A673 (cell line): ENCODE data around the gene DDHD1. TPM values are rescaled to one million over a fixed set of nuclear protein-coding genes. Genes with fewer than 3 reads are reported as not detected.
A peak's percentile ranks its signal among the peaks of the same experiment; 100 is the strongest.

Source experiments
- BruUV-seq: library from RNA; stranded (reverse); fragments of 400-500 nt; replicated peaks from 2 replicates; lab custom pipeline; 2021; lab: Mats Ljungman, UMichigan
- CTCF ChIA-PET: fragments of 300-600 bp; sonication (Branson Sonifier 250); formaldehyde crosslinking; loops from one replicate; lab custom pipeline; 2022; ENCODE audit warnings: antibody characterized with exemption; lab: Charles Lee
- POLR2A ChIA-PET: fragments of 300-600 bp; sonication (Branson Sonifier 250); formaldehyde crosslinking; loops from one replicate; lab custom pipeline; 2022; ENCODE audit warnings: antibody characterized with exemption; ENCODE audit not compliant: low non-redundant PET; lab: Charles Lee
- DNase-seq: peaks from one replicate; pipeline ENCODE4 v3.0.0-alpha.2; 2015; ENCODE audit warnings: low spot score
- H3K27ac ChIP-seq: fragments of 200-600 bp; sonication (generic); 2 replicates; pipeline ENCODE4 v1.5.1; 2016; ENCODE audit warnings: mixed run types, low read depth, mild to moderate bottlenecking, mixed read lengths, antibody characterized with exemption, low read length; ENCODE audit not compliant: poor library complexity, severe bottlenecking
- H3K27me3 ChIP-seq: fragments of 200-600 bp; sonication (generic); replicated peaks from 2 replicates; pipeline ENCODE4 v1.6.1; 2017; ENCODE audit warnings: mixed run types, low read depth, mild to moderate bottlenecking, mixed read lengths, antibody characterized with exemption, low read length; ENCODE audit not compliant: insufficient read depth, poor library complexity
- H3K36me3 ChIP-seq: fragments of 200-600 bp; sonication (generic); 2 replicates; pipeline ENCODE4 v1.6.1; 2016; ENCODE audit warnings: mixed run types, mild to moderate bottlenecking, mixed read lengths, antibody characterized with exemption, low read length; ENCODE audit not compliant: insufficient read depth, poor library complexity, severe bottlenecking
- H3K4me1 ChIP-seq: fragments of 200-600 bp; sonication (generic); 2 replicates; pipeline ENCODE4 v1.6.1; 2017; ENCODE audit warnings: mixed run types, mild to moderate bottlenecking, mixed read lengths, antibody characterized with exemption, low read length; ENCODE audit not compliant: insufficient read depth, poor library complexity, severe bottlenecking
- H3K4me3 ChIP-seq: fragments of 200-600 bp; sonication (generic); 2 replicates; pipeline ENCODE4 v1.5.1; 2016; ENCODE audit warnings: low read depth, mixed run types, mild to moderate bottlenecking, mixed read lengths, low read length; ENCODE audit not compliant: poor library complexity, severe bottlenecking
- H3K9me3 ChIP-seq: fragments of 200-600 bp; sonication (generic); 2 replicates; pipeline ENCODE4 v1.6.1; 2016; ENCODE audit warnings: mixed run types, low read depth, mild to moderate bottlenecking, mixed read lengths, antibody characterized with exemption, low read length; ENCODE audit not compliant: poor library complexity, severe bottlenecking
- CTCF ChIP-seq: fragments of 300-800, 200-600 bp; sonication (generic); conservative IDR thresholded peaks from 2 replicates; pipeline ENCODE4 v1.5.1; 2017; ENCODE audit warnings: low read depth, mild to moderate bottlenecking, antibody characterized with exemption, low read length, moderate library complexity, mixed read lengths
- EZH2 ChIP-seq: fragments of 200-600 bp; sonication (generic); IDR thresholded peaks from 2 replicates; pipeline ENCODE4 v1.6.1; 2017; ENCODE audit warnings: borderline replicate concordance, low read depth, mild to moderate bottlenecking, mixed read lengths, antibody characterized with exemption, low read length; ENCODE audit not compliant: poor library complexity, severe bottlenecking
- intact Hi-C: fragments of 100-400 bp; cut with micrococcal nuclease; formaldehyde crosslinking; loops from one replicate; pipeline ENCODE4 v1.10.0; 2022; ENCODE audit not compliant: unreplicated experiment
- total RNA-seq: library from RNA; stranded (reverse); gene quantifications from 2 replicates; pipeline ENCODE4 v1.2.3, GENCODE V29; 2021

The DDHD1 gene
- total RNA-seq, 1 experiment from 2014 or later = 21.9 TPM

- POLR2A ChIA-PET = no interaction called here
- intact Hi-C loops = no loop called here
Observed at GRCh38 chr14:53062856-53063255, 90.3 kb downstream of the DDHD1 start.

GRCh38 chr14:53060046-53060445, 93.1 kb downstream of the DDHD1 start:
- no TSS peak for BruUV-seq
- Histone ChIP-seq H3K27ac (no peak overlapping the region), H3K27me3 (no peaks in the 10 kb centered on the region), H3K36me3 (no peaks in the 10 kb centered on the region), H3K4me1 (peaks cover 9% of the 10 kb centered on the region), H3K9me3 (no peaks in the 10 kb centered on the region), H3K4me3 (no peak overlapping the region)
- intact Hi-C loops = no loop called here
- no peak for DNase-seq
- POLR2A ChIA-PET = no interaction called here
- CTCF ChIA-PET = no interaction called here
- TF ChIP-seq EZH2 = no peak
- no peak for TF ChIP-seq CTCF

More at GRCh38 chr14:53062856-53063255, 90.3 kb downstream of the DDHD1 start:
- CTCF ChIA-PET = no interaction called here
- Histone ChIP-seq H3K9me3 (no peaks in the 10 kb centered on the region), H3K36me3 (no peaks in the 10 kb centered on the region), H3K4me1 (peaks cover 9% of the 10 kb centered on the region), H3K27ac (no peak overlapping the region), H3K27me3 (no peaks in the 10 kb centered on the region), H3K4me3 (no peak overlapping the region)
- no TSS peak for BruUV-seq
- no peak for TF ChIP-seq EZH2
- no peak for TF ChIP-seq CTCF
- peak; percentile 74 for DNase-seq

GRCh38 chr14:53055003-53055402, 98.1 kb downstream of the DDHD1 start:
- H3K36me3 ChIP-seq = no peaks in the 10 kb centered on the region
- CTCF ChIA-PET = interaction anchor here (0.9 kb wide), 1 partner anchor 94 kb away, joined by 3 read pairs; no protein-coding TSS in a partner anchor
- no peak overlapping the region for H3K4me3 ChIP-seq
- H3K27me3 ChIP-seq = no peaks in the 10 kb centered on the region
- DNase-seq = peak; percentile 63
- BruUV-seq = no TSS peak
- TF ChIP-seq CTCF (peak; percentile 83), EZH2 (no peak)
- POLR2A ChIA-PET = no interaction called here
- no peaks in the 10 kb centered on the region for H3K9me3 ChIP-seq
- H3K27ac ChIP-seq = no peak overlapping the region
- intact Hi-C loops = loop anchor here (2.0 to 10.0 kb wide), 3 partner anchors 93 to 750 kb away; no protein-coding TSS in a partner anchor
- H3K4me1 ChIP-seq = no peaks in the 10 kb centered on the region
